Measurements from ENCODE around the gene IGSF23. TPM values are rescaled to one million over a fixed set of nuclear protein-coding genes. Genes with fewer than 3 reads are reported as not detected.
A peak's percentile ranks its signal among the peaks of the same experiment; 100 is the strongest.
"Not testable (repeated sequence)": the region's sequence is repeated elsewhere in the genome, so short reads cannot be mapped to it uniquely, and the experiment has no call there.

IGSF23 gene
- total RNA-seq, 1 experiment from 2014 or later, result not detected

DNA sequence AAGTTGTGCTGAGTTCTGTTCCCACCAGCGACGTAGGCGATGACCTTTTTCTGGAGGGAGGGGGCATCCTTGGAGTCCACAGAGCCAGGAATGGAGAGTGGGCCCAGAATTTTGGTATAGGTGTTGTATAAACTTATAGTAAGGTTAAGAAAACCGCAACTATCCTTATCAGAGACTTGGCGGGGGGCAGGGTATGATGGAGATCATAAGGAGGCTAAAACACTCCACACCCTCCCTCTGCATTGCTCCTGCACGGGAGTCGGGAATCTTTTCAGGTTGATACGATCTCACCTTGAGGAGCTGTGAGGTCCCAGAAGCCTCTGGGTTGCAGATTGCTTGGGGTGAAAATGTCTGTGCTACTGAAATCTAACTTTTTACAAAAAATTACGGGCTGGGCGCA is 51.6 kb downstream of the IGSF23 start:
- no peak for DNase-seq (ENCODE audit: low spot score)

DNA sequence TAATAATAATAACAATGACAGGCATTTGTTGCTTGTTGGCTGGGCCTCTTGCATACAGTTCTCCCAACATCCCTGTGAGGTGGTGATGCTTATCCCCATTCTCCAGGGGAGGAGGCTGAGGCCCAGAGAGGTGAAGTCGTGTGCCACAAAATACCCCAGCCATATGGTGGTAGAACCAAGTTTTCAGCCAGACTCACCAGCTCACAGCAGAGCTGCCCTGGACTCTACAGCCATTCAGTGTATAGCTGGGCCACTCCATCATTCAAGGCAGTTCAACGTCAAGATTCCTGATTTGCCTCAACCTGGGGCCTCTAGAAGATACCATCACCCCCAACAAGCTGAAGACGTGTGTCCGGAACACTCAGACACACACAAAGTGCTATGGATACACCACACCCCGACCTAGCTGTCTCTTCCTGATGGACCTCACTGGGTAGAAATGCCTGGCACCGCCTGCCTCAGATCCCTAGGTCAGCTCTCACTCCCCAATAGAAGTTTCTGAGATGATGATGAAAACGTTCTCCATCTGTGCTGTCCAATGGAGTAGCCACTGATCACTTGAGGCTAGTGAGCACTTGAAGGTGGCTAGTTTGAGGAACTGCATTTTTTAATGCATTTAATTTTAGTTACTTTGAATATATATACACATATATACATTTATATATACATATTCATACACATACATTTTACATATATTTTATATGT is 53.6 kb downstream of the IGSF23 start:
- DNase-seq (ENCODE audit: low spot score), result no peak

DNA sequence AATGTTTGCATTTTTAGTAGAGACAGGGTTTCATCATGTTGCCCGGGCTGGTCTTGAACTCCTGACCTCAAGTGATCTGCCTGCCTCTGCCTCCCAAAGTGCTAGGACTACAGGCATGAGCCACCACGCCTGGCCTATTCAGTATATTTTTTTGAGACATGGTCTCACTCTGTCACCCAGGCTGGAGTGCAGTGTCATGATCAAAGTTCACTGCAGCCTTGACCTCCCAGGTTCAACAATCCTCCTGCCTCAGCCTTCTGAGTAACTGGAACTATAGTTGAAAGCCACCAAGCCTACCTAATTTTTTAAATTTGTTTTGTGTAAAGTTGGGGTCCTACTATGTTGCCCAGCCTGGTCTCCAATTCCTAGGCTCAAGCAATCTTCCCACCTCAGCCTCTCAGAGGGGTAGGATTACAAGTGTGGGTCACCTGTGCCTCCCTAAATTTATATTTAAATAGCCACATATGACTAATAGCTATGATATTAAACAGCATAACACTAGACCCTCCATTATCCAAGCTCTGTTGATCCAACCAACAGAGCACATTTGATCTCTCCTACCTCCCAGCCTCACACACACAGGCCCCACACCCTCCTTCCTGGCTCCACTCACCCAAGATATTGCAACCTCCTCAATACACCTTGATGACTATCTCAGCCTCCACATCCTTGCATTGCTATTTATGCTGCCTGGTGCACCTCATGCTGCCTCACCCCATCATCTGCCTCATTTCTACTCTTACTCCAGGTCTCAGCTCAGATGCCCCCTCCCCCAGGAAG is 55.8 kb downstream of the IGSF23 start:
- DNase-seq (ENCODE audit: low spot score), result no peak

DNA sequence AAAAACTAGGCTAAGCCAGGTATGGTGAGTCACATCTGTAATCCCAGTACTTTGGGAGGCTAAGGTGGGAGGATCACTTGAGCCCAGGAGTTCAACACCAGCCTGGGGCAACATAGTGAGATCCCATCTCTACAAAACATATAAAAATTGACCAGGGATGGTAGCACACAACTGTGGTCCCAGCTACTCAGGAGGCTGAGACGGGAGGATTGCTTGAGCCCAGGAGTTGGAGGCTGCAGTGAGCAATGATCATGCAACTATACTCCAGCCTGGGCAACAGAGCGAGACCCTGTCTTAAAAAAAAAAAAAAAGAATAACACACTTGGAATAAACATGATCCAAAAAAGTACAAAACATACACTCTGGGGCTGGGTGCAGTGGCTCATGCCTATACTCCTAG is 56.7 kb downstream of the IGSF23 start:
- not testable (repeated sequence) for DNase-seq (ENCODE audit: low spot score)

DNA sequence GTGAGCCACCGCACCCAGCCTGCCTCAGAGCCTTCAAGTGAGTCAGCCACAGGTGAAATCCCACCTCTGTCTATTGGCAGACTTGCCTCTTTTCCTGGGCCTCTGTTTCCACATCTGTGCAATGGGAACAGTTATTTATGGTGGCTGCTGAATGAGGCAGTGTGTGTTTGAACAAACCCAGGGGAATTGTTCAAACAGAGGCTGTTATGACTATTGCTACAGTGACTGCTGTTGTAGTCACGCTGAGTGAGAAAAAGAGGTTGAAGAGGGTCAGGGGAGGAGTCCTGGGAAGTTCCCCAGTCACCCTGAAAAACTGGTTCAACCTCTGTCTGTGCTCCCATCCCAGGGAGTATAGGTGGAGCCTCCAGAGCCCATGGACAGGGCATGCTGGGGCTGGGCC is 58.0 kb downstream of the IGSF23 start, which contains the start of gene CEACAM19:
CEACAM19 (plus strand) TSS at position 83 of the 400 bp plus-strand sequence. CDS start 450 bp downstream, outside the sequence.
- DNase-seq (ENCODE audit: low spot score), result peak; percentile 80

DNA sequence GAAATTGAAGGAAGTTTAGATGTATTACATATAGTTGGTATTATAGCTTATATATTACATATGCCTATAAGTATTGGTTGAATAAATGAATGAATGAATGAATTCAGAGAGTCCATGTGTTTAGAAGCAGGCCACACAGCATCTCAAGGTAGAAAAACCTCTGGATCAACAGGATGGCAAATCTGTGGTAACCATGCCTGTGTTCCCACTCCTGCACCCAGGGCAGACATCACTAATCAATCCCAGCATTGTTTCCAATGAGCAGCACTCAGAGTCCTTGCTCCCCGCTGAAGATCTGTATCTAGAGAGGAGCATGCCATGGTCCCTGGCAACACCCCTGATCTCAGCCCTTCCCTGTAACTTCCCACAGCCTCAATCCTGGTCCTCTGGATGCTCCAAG is 58.9 kb downstream of the IGSF23 start:
- DNase-seq (ENCODE audit: low spot score), result no peak

DNA sequence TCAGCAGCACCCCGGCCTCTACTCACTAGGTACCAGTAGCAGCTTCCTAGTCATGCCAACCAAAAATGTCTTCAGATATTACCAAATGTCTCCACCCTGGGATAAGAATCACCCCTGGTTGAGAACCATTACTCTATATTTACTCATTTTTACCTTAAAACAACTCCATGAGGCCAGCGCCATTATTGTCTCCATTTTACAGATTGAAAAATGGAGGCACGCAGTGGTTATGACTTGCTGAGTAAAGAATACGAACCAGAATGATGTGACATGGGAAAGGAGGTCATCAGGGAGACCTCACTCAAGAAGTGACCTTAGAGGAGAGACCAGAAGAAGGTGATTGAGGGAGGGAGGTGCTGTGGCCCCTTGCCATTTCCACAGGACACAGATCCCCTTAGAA is 60.1 kb downstream of the IGSF23 start:
- no peak for DNase-seq (ENCODE audit: low spot score)

DNA sequence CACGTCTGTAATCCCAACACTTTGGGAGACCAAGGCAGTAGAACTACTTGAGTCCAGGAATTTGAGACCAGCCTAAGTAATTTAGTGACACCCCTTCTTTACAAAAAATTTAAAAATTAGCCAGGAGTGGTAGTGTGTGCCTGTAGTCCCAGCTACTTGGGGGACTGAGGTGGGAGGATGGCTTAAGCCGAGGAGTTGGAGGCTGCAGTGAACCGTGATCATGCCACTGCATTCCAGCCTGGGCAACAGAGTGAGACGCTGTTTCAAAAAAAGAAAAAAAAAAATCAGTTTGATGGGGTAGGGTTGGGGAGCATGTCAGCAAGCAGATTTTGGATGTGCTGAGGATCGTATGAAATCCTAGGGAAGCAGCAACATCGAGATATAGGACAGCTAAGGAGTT is 62.2 kb downstream of the IGSF23 start:
- DNase-seq (ENCODE audit: low spot score), result no peak

DNA sequence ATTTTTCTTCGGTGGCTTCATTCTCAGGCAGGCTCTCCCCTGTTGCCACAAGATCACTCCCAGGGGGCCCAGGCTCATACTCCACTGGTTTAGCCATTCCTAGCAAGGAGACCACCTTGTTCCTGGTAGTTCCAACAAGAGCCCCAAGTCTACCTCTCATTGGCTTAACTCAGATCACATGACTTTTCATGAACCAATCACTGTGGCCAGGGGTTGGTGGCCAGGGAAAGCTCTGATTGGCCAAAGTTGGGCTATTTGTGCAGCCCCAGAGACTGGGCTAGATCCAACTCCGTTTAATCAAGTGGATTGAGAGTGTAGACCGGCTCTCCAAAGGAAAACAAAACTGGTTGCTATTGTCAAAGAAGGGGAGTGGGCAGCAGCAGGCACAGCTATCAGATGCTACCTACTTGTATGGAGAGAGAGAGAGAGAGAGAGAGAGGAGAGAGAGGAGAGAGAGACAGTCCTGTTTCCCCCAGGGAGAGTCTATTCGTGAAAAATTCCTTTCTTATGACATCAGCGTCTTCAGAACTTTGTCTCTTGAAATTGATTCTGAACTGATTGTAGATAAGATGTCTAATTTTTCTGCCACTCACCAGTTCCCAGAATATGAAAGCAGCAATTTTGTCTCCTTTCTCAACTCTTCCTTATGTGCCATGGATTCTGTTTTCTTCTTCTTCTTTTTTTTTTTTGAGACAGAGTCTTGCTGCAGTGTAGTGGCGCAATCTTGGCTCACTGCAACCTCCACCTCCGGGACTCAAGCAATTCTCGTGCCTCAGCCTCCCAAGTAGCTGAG is 63.9 kb downstream of the IGSF23 start:
- DNase-seq (ENCODE audit: low spot score), result peak; percentile 47

DNA sequence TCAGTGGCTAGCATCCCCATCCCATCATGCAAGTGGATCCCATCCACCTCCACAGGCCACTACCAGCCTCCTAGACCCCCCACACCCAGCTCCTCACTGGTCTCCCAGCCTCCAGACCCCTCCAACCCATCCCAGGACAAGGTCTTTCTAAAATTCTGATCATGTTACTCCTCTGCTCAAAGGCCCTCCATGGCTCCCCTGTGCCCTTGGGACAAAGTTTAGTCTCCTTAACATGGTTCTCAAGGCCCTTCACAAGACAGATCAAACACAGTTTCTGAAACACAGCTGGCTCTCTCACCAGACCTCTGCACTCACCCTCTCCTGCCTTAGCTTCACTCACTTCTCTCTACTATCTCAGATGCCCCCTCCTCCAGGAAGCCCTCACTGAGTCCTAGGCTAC is 67.2 kb downstream of the IGSF23 start:
- no peak for DNase-seq (ENCODE audit: low spot score)

DNA sequence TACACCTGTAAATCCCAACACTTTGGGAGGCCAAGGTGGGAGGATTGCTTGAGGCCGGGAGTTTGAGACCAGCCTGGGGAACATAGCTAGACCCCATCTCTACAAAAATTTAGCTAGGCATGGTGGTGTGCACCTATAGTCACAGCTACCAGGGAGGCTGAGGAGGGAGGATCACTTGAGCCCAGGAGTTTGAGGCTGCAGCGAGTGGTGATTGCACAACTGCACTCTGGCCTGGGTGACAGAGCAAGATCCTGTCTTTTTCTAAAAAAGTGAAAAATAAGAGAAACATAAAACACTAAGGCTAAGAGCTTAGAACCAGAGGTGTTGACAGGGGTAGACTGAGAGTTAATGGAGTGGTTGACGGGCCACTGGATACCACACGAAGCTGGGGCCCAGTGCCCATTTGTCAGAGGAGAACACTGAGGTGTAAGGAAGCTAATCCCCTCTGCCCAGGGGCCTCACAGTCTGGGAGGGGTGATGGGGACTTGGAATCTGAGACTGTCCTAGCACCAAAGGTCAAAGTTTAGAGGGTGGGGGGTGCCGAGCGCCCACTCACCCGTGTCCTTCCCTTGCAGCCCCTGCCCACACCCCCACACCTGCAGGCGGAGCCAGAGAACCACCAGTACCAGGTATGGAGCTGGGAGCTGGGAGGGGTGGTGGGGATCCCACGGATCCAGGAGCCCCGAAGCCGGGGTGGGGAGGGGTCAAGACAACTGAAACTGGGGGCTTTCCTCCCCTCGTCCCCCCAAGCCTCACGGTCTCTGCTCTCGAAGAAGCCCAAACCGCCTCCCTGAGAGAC is 68.8 kb downstream of the IGSF23 start:
- DNase-seq (ENCODE audit: low spot score), result no peak

DNA sequence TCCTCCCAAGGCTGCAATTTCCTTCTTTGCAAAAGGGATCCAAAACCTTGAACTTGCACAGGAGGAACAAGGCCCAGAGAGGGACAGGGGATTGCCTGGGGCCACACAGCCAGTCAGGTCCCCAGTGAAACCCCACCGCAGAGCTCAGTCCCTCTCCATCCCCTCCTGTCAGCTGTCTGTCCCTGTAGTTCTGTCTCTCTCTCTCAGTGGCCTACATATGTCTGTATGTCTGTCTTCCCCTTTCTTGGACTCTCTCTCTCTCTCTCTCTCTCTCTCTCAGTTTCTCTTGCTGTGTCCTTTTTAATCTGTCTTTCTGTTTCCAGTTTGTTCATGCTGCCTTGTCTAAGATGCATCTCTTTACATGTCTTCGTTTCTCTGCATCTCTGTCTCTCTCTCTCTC is 69.4 kb downstream of the IGSF23 start:
- DNase-seq (ENCODE audit: low spot score), result no peak

DNA sequence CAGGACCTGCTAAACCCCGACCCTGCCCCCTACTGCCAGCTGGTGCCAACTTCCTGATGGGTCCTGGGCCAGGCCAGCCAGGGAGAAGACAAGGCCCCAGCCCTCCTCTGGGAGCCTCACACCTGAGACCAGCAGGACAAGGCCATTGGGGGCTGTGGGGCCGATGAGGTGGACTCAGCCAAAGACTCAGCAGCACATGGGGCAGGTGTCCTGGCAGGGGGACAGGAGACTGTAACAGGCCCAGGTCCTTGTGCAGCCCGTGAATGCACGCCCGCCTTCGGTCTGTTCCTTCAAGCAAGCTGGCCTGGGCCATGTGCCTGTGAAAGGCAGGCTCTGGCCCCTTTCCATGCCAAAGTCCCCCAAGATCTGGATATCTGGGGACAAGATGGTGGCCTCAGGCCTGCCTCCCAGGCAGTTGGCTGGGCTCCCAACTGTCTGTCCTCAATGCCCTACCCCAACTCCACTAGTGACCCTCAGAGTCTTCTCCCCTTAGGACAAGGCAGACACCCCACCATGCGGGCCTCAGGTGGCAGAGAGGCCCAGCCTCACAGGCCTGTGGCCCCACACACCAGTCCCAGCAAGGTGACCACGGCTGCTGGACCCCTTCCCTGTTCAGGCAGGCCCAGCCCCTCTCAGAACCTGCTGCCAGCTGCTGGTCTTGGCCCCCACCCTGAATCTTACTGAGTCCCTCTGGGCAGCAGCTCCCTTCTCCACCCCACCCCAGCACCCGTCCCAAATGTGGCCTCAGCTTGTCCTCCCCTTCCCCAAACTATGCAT is 70.3 kb downstream of the IGSF23 start:
- no peak for DNase-seq (ENCODE audit: low spot score)

DNA sequence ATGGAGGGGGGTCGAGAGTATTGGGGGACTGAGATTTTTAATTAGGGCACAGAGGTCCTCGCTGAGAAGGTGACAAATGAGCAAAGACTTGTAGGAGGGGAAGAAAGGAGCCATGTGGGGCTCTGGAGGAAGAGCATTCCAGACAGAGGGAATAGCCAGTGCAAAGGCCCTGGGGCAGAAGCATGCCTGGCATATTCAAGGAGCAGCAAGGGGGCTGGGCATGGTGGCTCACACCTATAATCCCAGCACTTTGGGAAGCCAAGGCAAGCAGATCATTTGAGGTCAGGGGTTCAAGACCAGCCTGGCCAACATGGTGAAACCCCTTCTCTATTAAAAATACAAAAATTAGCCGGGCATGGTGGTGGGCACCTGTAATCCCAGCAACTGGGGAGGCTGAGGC is 71.0 kb downstream of the IGSF23 start:
- DNase-seq (ENCODE audit: low spot score), result not testable (repeated sequence)

DNA sequence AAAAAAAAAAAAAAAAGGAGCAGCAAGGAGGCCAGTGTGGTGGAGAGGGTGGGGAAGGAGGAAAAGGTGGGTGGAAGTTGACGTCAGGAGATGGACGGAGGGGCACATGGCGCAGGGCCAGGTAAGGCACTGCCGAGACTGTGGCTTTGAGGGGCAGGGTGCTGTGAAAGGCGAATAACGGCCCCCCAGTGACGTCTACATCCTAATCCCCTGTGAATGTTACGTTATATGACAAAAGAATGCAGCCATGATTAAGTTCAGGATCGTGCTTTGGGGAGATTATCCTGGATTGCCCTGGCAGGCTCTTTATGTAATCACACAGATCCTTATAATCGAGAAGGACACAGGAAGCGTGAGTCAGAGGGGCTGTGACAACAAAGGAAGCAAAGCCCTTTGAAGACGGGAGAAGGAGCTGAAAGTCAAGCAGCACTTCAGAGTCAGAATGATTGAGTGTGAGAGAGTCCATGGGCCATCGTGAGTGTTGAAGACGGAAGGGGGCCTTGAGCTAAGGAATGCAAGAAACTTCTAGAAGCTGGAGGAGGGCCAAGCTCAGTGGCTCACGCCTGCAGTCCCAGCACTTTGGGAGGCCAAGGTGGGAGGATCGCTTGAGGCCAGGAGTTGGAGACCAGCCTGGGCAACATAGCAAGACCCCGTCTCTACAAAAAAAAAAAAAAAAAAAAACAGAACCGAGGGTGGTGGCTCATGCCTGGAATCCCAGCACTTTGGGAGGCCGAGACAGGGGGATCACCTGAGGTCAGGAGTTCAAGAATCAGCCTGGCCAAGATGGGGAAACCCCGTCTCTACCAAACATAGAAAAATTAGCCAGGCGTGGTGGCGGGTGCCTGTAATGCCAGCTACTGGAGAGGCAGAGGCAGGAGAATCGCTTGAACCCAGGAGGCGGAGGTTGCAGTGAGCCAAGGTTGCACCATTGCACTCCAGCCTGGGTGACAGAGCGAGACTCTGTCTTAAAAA is 71.8 kb downstream of the IGSF23 start:
- peak; percentile 90 for DNase-seq (ENCODE audit: low spot score)

DNA sequence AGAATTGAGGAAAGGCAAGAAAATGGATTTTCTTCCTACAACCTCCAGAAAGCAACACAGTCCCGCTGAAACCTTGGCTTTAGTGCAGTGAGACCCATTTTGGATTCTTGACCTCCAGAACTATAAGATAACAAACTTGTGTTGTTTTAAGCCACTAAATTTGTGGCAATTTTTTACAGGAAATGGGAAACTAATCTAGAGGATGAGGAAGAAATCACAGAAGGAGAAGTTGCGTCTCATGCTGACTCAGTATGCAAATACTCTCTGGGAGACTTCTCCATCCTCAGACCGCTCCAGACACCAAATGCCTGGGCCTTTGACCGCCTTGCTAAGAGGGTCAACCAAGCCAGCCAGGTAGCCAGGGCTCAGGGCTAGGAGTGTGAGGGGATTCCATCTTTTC is 72.5 kb downstream of the IGSF23 start:
- peak; percentile 39 for DNase-seq (ENCODE audit: low spot score)

Data from HT-29 (cell line).